Measurements from ENCODE around the gene CGB2.
"Not testable (repeated sequence)": the region's sequence is repeated elsewhere in the genome, so short reads cannot be mapped to it uniquely, and the experiment has no call there.

CGB2 gene

DNA sequence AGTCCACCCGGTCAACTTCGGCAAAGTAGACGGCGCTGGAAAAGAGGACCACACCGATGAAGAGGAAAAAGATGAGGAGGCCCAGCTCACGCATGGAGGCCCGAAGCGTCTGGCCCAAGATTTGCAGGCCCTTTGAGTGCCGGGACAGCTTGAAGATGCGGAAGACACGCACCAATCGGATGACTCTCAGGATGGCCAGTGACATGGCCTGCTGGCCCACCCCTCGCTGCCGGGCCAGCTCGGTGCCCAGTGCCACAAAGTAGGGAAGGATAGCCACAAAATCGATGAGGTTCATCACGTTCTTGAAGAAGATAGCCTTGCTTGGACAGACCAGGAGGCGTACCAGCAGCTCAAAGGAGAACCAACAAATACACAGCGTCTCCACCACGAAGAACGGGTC lies 38.7 kb downstream of the CGB2 start:
- ATAC-seq: no peak

DNA sequence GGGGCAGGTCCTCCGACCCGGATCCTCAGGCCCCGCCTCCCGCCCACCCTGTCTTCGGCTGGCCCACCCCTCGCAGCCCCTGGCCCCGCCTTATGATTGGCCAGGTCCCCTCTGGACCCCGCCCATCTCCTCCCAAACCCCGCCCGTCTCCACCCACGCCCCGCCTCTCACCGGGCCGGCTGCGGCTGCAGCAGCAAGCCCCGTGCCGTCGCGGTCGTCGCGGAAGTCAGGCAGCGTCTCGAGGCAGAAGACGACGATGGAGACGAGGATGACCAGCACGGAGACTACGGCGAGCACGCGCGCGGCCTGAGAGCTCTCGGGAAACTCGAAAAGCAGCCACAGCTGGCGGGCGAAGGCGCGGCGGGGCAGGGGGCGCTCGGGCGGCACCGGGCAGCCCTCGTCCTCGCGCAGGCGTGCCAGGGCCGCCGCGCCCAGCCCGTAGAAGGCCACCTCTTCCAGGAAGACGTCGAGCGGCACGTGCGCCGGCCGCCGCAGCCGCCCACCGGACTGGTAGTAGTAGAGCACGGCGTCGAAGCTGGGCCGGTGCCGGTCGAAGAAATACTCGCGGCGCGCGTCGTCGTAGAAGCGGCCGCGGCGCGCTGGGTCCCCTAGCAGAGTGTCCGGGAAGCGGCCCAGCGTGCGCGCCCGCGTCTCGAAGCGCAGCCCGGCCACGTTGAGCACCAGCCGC lies 40.3 kb downstream of the CGB2 start:
- ATAC-seq: peak in 1 of 2 donors; percentile 13

DNA sequence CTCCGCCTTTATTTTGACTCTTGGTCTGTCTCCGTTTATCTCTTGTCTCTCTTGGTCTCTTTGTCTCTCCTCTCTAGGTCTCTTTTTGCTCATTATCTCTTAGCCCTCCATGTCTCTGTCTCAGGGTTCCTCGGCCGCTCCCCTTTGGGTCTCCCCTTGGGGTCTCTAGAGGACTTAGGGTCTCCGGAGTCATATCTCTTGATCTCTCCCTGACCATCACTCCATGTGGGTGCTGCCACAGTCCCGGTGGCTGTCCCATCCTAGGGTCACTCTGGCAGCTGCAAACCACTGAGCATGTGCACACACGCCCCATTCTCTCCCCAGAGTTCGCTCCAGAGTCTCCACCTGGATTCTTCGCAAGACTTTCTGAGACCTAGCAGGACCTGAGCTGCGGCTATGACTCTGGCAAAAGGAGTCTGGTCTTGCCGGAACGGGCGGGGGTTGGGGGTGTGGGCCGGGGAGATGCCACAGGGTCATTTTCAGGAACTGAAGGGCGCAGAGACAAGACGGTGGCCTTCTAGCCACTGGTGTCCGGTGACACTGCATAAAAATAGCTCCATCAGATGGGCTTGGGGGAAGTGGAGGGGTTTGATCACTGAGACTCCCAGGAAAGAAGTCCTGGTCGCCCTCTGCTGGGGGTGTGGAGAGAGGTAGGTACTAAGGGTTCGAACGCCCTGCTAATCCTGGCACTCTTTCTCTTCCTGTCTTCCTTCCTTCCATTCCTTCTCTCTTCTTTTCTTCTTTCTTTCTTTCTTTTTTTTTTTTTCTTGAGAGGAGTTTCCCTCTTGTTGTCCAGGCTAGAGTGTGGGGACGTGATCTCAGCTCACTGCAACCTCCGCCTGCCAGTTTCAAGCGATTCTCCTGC lies 42.1 kb downstream of the CGB2 start:
- no peak for ATAC-seq

DNA sequence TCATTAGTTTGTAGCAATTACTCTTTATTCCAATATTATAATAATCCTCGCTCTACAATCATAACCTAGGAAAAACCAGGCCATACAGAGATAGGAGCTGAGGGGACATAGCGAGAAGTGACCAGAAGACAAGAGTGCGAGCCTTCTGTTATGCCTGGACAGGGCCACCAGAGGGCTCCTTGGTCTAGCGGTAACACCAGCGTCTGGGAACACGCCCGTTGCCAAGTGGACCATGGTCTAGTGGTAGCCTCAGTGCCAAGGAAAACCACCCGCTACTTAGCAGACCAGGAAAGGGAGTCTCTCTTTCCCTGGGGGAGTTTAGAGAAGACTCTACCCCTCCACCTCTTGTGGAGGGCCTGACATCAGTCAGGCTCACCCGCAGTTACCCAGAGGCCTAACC lies 43.2 kb downstream of the CGB2 start:
- ATAC-seq: not testable (repeated sequence)

DNA sequence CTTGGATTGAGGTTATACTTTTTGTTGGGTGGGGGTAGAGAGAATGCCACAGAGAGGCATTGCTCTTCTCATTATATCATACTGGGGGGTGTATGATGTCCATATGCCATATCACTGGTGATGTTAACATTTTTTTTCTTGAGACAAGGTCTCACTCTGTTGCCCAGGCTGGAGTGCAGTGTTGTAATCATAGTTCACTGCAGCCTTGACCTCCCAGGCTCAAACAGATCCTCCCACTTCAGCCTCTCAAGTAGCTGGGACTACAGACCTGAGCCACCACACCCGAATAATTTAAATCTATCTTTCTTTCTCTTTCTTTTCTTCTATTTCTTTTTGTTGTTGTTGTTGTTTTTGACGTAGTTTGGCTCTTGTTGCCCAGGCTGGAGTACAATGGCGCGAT lies 48.7 kb downstream of the CGB2 start:
- no peak for ATAC-seq

DNA sequence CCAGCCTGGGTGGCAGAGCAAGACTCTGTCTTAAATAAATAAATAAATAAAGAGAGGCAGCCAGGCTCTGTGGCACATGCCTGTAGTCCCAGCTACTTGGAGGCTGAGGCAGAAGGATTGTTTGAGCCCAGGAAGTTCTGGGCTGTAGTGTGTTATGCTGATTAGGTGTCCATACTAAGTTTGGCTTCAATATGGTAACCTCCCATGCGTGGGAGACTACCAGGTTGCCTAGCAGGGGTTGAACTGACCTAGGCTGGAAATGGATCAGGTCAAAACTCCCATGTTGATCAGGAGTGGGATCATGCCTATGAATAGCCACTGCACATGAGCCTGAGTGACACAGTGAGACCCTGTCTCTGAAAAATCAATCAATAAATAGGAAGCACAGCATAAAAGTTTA lies 49.6 kb downstream of the CGB2 start:
- ATAC-seq: no peak
